ENCODE results near the gene TAF9. TPM values are rescaled to one million over a fixed set of nuclear protein-coding genes. Genes with fewer than 3 reads are reported as not detected.
A peak's percentile ranks its signal among the peaks of the same experiment; 100 is the strongest.
"Not testable (repeated sequence)": the region's sequence is repeated elsewhere in the genome, so short reads cannot be mapped to it uniquely, and the experiment has no call there.

Gene TAF9
- total RNA-seq, 1 donor from 2014 or later: 78.7 TPM

GRCh38 chr5:69341520-69342161 lies 27.7 kb downstream of the TAF9 start:
- no peak for DNase-seq (ENCODE audit: low read depth in 2 of 2)

DNA sequence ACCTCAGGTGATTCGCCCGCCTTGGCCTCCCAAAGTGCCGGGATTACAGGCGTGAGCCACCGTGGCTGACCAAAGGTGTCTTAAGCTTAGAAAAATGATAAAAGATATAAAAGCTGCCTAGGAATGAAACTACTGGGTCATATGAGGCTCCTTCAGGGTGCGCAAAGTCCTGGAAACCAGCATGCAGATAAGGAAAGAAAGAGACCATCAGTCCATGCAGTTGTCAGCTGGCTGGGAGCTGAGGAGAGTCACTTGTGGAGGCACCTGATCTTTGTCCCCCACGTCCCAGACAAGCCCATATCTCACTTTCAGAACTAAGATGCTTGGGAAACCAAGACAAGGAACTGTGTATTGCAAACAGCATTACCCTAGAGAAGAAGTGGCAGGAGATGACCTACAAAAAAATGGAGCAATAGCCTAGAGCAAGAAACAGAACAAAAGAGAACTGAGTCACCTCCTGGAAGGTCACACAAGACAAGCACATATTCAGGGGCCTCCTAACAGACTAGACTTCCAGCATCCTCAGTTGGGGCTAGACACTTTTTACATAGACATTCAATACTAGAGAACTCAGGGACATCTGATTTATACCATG lies 33.9 kb downstream of the TAF9 start:
- no peak for DNase-seq (ENCODE audit: low read depth in 2 of 2)

DNA sequence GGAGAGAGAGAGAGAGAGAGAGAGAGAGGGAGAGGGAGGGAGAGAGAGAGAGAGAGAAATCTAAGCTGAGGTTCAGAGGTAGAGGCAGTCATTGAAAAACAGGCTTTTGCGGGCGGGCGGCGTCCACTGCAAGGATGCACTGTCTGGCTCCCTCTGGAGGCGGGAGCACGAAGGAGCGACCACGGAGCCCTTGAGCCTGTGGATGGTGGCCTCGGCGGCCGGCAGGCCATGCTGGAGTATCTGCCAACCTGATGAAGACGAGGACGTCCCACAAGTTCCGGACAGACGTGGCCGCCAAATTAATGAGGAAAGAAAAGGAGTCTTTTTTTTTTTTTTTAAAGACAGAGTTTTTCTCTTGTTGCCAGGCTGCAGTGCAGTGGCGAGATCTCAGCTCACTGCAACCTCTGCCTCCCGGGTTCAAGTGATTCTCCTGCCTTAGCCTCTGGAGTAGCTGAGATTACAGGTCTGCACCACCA lies 34.5 kb downstream of the TAF9 start:
- peak; percentile 61 to 81 for DNase-seq (ENCODE audit: low read depth in 2 of 2)

DNA sequence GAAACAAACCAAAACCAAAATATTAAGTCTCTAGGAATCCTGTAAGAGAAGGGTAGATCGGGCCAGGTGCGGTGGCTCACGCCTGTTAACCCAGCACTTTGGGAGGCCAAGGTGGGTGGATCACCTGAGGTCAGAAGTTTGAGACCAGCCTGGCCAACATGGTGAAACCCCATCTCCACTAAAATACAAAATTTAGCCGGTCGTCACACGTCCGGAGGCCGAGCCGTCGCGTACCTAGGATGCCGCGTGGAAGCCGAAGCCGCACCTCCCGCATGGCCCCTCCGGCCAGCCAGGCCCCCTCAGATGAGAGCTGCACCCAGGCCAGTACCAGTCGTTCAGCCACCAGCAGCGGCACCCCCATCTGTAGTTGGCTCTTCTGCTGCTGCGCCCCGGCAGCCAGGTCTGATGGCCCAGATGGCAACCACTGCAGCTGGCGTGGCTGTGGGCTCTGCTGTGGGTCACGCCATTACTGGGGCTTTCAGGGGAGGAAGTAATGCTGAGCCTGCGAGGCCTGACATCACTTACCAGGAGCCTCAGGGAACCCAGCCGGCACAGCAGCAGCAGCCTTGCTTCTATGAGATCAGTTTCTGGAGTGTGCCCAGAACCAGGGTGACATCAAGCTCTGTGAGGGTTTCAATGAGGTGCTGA lies 35.5 kb downstream of the TAF9 start:
- not testable (repeated sequence) for DNase-seq (ENCODE audit: low read depth in 2 of 2)

GRCh38 chr5:69331528-69332445 lies 37.5 kb downstream of the TAF9 start:
- DNase-seq (ENCODE audit: low read depth in 2 of 2): no peak

GRCh38 chr5:69329905-69330489 lies 39.3 kb downstream of the TAF9 start:
- DNase-seq (ENCODE audit: low read depth in 2 of 2): no peak

DNA sequence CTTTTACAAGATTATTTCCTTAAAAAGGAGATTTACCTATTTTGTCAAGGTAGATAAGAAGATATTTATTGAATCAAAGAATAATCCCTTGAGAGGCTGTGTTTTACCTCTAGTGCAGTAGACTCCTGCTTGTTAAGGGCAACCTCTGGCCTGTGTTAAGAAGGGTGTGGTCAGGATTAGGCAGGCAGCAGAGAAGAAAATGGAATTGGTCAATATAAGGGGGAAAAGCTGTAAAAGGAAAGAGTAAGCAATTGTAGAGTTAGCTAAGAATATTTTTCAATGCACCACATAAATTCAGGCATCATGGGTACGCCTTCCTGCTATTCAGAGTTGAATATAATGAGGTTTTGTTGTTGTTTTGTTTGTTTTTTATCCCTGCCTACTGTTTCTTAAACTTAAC lies 43.0 kb downstream of the TAF9 start:
- no peak for DNase-seq (ENCODE audit: low read depth in 2 of 2)

DNA sequence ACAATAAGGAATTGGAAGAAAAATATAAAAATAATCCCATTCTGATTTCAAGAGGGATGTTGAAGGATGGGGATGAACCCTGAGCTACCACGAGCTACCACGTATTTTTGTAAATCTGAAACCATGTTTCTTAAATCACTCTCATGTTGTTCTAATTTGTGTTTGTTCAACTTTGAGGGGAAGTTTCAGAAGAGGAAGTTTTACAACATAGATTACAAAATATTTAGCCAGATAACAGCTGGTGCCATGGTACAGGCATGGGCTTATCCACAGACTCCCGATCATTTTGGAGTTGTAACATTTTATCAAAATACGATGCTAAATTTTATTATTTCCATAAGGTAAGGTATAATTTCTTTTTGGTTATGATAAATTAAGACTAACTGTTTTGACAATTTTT lies 51.9 kb downstream of the TAF9 start:
- DNase-seq (ENCODE audit: low read depth in 2 of 2): no peak

DNA sequence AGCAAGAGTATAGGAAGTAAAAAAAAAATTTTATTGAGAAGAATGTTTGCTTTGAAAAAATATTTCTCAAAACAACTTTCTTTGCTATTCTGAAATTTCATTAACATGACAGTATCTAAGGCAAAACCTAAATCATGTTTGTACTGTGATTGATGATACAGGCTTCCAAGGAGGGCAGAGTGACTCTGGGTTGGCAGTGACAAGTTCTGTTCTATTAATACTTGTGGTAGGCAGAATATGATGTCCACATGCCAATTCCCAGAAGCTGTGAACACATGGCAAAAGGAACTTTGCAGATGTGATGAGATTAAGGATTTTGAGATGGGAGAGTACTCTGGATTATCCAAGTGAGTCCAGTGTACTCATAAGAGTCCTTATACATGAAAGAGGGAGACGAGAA lies 53.3 kb downstream of the TAF9 start:
- no peak for DNase-seq (ENCODE audit: low read depth in 2 of 2)

Other genes starting within 250 kb of the TAF9 start
- gene CCNB1, start 202.4 kb downstream of the TAF9 start, total RNA-seq: 37.0 and 115 TPM in 2 replicates
- gene CENPH, start 179.9 kb downstream of the TAF9 start, total RNA-seq: 3.5 and 8.9 TPM in 2 replicates
- 24.9 and 37.9 TPM in 2 replicates for gene CDK7, start 134.6 kb downstream of the TAF9 start, total RNA-seq
- 2.9 and 3.0 TPM in 2 replicates for gene CCDC125, start 36.7 kb downstream of the TAF9 start, total RNA-seq
- gene AK6, start within 50 bp of the TAF9 start, total RNA-seq: 15.6 and 16.7 TPM in 2 replicates
- 9.0 and 11.7 TPM in 2 replicates for gene RAD17, start 298 bp upstream of the TAF9 start, total RNA-seq
- 0.90 and 1.6 TPM in 2 replicates for gene MARVELD2, start 45.6 kb upstream of the TAF9 start, total RNA-seq
- 0.90 and 1.5 TPM in 2 replicates for gene OCLN, start 123.3 kb upstream of the TAF9 start, total RNA-seq
- 15.8 and 25.3 TPM in 2 replicates for gene GTF2H2C, start 190.7 kb upstream of the TAF9 start, total RNA-seq